HK-2 (cell line): ENCODE results near the gene TNRC6B.

Source experiments
- DNase-seq: peaks from one replicate; pipeline ENCODE4 v3.0.0-alpha.2; 2018; ENCODE audit not compliant: unreplicated experiment

Gene TNRC6B

GRCh38 chr22:40322818-40323447 is 145.2 kb downstream of the TNRC6B start:
- no peak for DNase-seq

DNA sequence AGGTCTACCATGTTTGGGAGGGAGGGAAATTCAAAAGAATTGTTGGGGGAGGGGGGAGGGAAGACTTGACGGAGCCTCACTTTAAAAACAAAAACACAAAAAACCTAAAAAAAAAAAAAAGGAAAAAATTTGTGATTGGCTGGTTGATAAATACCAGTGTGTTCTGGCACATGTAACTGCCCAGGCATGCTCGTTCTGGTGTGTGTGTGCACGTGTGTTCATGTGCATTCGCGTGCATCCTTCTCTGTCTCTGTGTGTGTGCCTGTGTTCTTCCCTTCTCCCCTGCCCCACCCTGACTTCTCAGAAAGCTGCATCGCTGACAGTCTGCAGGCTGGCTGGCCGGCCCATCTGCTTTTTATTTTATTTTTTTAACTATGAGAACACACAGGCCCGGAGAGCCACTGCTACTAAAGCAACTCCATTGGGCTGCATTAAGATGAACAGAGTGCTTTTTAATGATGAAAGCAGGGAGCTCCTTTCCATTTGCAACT is 146.0 kb downstream of the TNRC6B start:
- DNase-seq = no peak

GRCh38 chr22:40324468-40325305 is 147.0 kb downstream of the TNRC6B start:
- DNase-seq = no peak

DNA sequence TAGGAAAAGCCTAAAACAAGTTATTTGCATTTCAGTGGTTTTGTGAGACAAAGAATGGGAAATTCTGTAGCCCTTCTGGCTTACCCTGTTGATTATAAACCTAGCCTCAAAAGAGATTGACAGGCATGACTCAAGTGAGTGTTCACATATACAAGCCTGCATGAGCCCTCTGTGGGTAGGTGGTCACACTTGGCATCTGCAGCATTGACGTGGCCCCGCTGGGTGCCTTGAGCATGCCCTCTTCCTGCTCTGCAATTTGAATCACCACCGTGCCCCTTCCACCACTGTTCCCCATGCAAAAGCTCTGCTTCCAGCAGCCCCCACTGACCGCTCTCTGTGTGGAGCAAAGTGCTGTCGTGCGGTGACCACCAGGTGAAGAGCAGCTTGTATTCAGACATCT is 147.6 kb downstream of the TNRC6B start:
- DNase-seq = peak; percentile 10

- DNase-seq = no peak
These were observed 149.4 kb downstream of the TNRC6B start for GRCh38 chr22:40326905-40327735.

DNA sequence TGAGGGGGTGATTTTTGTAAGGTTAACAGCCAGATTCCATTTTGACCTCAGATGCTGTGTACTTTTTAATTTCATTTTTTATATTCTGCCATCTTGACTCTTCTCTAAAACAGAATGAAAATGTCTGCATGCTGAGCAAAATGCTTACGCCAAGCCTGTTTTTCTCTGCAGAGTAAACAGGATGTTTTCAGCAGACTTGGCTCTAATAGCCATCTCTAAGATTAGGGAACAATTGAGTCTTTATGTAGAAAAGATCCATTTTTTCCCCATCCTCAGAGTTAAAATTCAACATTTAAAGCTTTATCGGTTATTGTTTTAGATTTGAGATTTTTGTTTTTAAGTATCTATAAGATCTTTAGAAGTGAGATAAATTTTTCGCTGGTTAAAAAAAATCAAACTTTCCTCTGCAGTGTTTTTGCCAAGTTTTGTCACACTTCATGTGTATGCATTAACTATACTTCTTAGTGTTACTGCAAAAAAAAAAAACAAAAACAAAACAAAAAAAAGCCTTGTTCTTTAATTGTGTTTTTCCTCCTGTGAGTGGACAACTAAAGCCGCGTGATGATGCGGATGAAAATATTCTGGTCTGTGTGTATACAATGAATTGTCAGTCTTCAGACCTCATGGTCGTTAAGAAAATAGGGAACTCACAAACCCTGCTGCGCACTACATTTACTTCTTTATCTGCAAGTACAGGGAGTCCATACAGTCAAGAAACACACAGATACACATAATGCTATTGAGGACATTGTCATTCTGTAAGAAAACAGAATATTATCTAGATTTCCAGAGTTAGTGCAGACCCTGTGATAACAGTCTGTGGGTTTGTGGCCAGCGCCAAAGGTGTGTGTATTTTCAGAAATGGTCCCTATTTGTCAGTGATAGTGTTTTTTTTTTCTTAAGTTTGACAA is 151.1 kb downstream of the TNRC6B start:
- no peak for DNase-seq

DNA sequence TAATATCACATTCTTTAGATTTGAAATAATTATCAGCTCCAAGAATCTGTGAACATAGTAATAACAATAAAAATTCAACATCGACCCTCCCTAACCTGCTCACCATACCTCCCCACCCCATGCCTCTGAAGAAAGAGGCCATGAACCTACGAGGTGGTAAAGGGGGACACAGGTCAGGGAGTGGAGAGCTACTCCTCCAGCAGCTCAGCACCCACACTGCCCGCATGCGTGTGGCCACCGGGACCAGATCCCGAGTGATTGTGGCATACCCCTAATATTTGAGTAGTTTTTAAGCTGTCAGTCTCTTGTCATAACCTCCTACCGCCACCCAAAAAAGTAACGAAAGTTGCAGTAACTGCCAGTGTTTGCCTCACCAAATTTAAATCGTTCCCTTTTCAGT is 151.7 kb downstream of the TNRC6B start:
- no peak for DNase-seq

GRCh38 chr22:40330086-40330485 is 152.4 kb downstream of the TNRC6B start:
- no peak for DNase-seq

DNA sequence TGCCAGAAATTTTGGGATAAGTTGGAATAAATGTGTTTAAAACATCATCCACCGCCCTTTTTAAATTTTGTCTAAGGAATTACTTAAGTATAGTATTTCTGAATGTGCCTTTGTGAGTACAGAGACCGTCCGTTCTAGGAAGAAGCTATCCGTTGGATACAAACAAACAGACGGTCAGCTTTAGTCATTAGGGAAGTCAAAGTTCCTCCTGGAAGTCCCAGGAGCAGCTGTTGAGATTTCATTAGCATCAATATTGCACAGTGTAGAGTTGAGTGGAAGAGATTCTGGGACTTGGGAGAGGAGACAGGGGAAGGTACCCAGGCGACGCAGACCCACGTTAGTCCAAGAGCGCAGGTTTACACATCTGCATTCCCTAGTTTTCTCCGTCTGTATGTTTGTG is 152.9 kb downstream of the TNRC6B start:
- no peak for DNase-seq

- DNase-seq = no peak
These were observed 154.0 kb downstream of the TNRC6B start for GRCh38 chr22:40331706-40332105.

GRCh38 chr22:40332319-40332781 is 154.6 kb downstream of the TNRC6B start:
- DNase-seq = no peak

- no peak for DNase-seq
These were observed 156.3 kb downstream of the TNRC6B start for GRCh38 chr22:40334060-40334459.

DNA sequence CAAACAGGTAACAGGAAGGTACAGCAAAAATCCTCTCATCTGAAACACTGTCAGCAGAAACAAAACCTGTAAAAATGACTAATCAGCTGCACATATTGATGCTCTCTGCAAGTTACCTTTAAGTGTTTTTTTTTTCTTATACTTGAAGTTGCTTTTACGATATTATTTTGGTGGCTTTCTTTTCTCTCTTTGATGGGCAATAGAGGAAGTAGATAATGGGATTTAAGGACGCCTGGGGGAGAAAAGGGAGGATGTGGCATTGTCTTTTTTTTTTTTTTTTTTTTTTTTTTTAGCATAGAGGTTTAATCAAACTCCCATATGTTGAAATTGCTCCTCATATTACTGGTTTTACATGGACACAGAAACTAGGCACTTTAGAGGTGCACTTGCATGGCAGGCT is 157.2 kb downstream of the TNRC6B start:
- DNase-seq = no peak

DNA sequence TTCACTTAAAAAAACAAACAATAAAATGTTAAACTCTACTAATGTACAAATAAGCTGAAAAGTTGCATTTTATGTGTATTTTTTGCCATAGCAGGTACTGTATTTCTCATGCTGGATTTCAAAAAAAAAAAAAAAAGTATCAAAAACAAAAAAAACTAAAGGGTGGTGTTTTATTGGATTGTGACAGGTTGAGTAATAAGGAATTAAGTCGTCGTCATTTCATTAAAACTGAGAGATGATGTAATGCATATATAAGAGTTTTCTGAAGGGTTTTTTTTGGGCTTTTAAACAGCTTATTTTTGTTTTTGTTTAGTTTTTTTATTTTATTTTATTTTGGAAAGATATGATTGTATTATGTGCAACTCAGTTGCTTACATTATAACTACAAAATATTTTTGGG is 157.6 kb downstream of the TNRC6B start:
- DNase-seq = no peak

- DNase-seq = no peak
These were observed 162.3 kb downstream of the TNRC6B start for GRCh38 chr22:40340044-40340443.

GRCh38 chr22:40341604-40342003 is 163.9 kb downstream of the TNRC6B start:
- no peak for DNase-seq

DNA sequence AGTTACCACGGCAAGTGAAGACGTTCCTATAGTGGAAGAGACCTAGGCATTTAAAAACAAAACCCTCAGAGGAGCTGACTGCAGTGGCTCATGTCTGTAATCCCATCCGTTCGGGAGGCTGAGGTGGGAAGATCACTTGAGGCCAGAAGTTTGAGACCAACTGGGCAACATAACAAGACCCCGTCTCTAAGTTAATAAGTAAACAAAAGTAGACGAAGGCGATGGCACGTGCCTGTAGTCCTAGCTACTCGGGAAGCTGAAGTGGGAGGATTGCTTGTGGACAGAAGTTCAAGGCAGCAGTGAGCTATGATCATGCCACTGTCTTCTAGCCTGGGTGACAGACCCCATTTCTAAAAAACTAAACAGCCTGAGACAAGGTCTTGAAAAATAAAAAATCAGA is 164.8 kb downstream of the TNRC6B start:
- DNase-seq = no peak

DNA sequence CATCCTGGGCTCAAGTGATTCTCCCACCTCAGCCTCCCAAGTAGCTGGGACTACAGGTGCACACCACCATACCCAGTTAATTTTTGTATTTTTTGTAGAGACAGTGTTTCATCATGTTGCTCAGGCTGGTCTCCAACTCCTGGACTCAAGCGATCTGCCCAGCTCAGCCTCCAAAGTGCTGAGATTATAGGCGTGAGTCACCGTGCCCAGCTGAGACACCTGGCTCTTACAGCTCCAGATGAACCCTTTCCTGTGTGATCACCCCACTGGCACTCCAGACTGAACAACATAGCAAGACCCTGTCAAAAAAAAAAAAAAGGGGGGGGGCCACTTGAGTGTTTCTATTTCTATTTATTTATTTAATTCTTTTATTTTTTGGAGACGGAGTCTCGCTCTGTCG is 167.5 kb downstream of the TNRC6B start:
- DNase-seq = peak; percentile 21

DNA sequence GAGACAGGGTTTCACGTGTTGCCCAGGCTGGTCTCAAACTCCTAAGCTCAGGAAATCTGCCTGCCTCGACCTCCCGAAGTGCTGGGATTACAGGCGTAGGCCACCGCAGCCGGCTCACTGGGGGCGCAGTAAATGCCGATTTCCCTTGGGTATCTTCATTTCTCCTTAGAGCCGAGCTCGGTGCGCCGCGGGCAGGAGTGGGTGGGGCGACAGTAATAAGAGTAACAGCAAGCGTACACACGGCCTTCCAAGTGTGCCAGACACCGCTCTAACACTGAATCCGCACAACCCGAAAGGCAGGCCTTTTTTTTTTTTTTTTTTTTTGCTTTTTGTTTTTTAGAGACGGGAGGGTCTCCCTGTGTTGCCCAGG is 168.1 kb downstream of the TNRC6B start:
- DNase-seq = peak; percentile 37

DNA sequence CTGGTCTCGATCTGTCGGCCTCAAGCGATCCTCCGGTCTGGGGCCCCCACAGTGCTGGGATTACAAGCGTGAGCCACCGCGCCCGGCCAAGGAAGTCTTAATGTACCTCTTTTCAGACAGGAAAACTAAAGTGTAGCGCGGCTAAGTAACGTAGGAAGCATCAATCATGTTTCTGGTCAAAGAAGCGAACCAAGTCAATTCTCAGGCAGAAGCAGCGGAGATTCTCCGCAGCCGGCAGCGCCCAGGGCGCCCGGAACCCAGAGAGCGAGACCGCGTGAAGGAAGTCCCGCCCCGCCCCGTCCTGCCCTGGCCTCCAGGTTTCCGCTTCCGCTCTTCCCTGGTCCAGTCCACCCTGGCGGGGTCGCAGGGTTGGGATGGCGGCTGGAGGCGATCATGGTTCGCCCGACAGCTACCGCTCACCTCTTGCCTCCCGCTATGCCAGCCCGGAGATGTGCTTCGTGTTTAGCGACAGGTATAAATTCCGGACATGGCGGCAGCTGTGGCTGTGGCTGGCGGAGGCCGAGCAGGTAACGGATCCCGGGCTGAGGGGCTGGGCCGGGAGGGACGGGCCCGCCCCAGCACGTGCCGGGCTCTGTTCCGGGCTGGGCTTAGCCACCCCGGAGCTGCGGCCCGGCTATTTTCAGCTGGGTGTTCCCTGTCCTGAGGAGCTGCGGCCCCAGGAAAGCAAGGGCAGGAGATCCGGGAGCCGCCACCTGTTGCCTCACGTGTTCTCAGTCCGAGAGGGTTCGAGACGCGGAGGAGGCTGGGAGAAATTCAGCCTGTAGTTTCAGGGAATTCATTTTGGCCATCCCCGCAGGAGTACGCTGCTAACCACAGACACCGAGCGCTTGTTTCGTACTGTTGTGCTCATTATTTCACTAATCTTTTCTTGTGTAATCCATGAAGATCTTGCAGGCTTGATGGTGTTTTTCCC is 168.7 kb downstream of the TNRC6B start, which contains the start of gene ADSL:
ADSL (plus strand) TSS at position 316 of the 934 bp plus-strand sequence; CDS start at position 375, 59 bp downstream.
- DNase-seq = peak; percentile 86
